K562 (cell line): Measurements from ENCODE around the gene FEZF1.

Experiments
- CCAR2 ChIP-seq: fragments of 200-400 bp; formaldehyde crosslinking; IDR thresholded peaks from 2 replicates; pipeline ENCODE4 v1.6.1; 2017; ENCODE audit warnings: mild to moderate bottlenecking, low read depth, low read length
- KDM5B ChIP-seq: fragments of 200-600 bp; sonication (generic); IDR thresholded peaks from 2 replicates; pipeline ENCODE4 v1.6.1; 2012; ENCODE audit warnings: low read depth, mild to moderate bottlenecking, moderate library complexity, low read length, control low read depth, inconsistent platforms; ENCODE audit not compliant: insufficient replicate concordance
- MAFG ChIP-seq: fragments of 450-650 bp; conservative IDR thresholded peaks from 2 replicates; pipeline ENCODE4 v1.6.1; 2016; ENCODE audit warnings: missing genetic modification characterization, missing compliant biosample characterization
- TF ChIP-seq, protein P1 (sequence below), 3 experiments: IDR thresholded peaks in 2 of 3; conservative IDR thresholded peaks in 1 of 3; 2 replicates each; pipeline ENCODE4 v1.5.1; 2011 to 2012; ENCODE audit warnings: low read length in 3 of 3, mild to moderate bottlenecking in 3 of 3, control low read depth in 2 of 3, improper control_type of control experiment in 1 of 3, inconsistent platforms in 1 of 3, low read depth in 1 of 3, mixed read lengths in 1 of 3, moderate library complexity in 1 of 3; ENCODE audit not compliant: insufficient read depth in 2 of 3
- TF ChIP-seq, protein P2 (sequence below): sonication (generic); formaldehyde crosslinking; IDR thresholded peaks from 2 replicates; pipeline ENCODE4 v1.8.1; 2023; ENCODE audit warnings: mild to moderate bottlenecking, missing genetic modification reagents, moderate library complexity
- TF ChIP-seq, protein P3 (sequence below), 2 experiments: IDR thresholded peaks; 2 replicates each; pipeline ENCODE4 v1.6.1; 2011; ENCODE audit warnings: borderline replicate concordance in 1 of 2, control low read depth in 1 of 2, low read depth in 1 of 2, low read length in 1 of 2, mild to moderate bottlenecking in 1 of 2, mixed read lengths in 1 of 2, moderate library complexity in 1 of 2; ENCODE audit not compliant: insufficient read depth in 1 of 2, insufficient read length in 1 of 2, poor library complexity in 1 of 2, severe bottlenecking in 1 of 2; ENCODE audit errors: extremely low read depth in 1 of 2
- TF ChIP-seq, protein P4 (sequence below), 2 experiments: fragments of 450-650 bp; formaldehyde crosslinking in 1 of 2; IDR thresholded peaks; 2 replicates each; pipeline versions ENCODE4 v1.4.0 to v1.6.1; 2014 to 2020; ENCODE audit warnings: mild to moderate bottlenecking in 2 of 2, borderline replicate concordance in 1 of 2, low read depth in 1 of 2

DNA sequence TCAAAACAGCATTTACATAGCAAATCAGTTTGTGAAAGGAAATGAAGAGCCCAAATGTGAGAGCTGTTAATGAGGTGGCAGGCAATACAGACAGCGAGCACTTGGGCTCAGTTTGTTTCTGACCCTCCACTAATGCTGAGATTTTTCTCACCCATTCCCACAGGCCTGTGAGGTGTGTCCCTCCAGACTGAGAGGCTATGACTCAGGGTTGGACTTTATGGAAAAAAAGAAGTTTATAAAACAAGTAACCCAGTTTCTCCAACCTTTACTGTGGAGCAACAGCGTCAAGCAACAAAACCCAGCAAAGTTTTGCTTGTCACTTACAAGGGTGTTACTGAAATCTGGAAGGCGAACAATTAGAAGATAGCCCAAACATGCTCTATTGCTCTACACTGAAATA lies 4.9 kb upstream of the FEZF1 start:
- no peak for TF ChIP-seq MAFG (tag)
- TF ChIP-seq, protein P1, sequence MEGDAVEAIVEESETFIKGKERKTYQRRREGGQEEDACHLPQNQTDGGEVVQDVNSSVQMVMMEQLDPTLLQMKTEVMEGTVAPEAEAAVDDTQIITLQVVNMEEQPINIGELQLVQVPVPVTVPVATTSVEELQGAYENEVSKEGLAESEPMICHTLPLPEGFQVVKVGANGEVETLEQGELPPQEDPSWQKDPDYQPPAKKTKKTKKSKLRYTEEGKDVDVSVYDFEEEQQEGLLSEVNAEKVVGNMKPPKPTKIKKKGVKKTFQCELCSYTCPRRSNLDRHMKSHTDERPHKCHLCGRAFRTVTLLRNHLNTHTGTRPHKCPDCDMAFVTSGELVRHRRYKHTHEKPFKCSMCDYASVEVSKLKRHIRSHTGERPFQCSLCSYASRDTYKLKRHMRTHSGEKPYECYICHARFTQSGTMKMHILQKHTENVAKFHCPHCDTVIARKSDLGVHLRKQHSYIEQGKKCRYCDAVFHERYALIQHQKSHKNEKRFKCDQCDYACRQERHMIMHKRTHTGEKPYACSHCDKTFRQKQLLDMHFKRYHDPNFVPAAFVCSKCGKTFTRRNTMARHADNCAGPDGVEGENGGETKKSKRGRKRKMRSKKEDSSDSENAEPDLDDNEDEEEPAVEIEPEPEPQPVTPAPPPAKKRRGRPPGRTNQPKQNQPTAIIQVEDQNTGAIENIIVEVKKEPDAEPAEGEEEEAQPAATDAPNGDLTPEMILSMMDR (IDR thresholded peaks at IDR 0.05 in 2 of 3, conservative IDR thresholded peaks at IDR 0.05 in 1 of 3; ENCODE audit: insufficient read depth in 2 of 3, low read depth in 1 of 3, low read length in 3 of 3): no peak
- TF ChIP-seq, protein P2, sequence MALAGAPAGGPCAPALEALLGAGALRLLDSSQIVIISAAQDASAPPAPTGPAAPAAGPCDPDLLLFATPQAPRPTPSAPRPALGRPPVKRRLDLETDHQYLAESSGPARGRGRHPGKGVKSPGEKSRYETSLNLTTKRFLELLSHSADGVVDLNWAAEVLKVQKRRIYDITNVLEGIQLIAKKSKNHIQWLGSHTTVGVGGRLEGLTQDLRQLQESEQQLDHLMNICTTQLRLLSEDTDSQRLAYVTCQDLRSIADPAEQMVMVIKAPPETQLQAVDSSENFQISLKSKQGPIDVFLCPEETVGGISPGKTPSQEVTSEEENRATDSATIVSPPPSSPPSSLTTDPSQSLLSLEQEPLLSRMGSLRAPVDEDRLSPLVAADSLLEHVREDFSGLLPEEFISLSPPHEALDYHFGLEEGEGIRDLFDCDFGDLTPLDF (CRISPR knock-in tag): no peak
- no peak for TF ChIP-seq CCAR2
- TF ChIP-seq, protein P3, sequence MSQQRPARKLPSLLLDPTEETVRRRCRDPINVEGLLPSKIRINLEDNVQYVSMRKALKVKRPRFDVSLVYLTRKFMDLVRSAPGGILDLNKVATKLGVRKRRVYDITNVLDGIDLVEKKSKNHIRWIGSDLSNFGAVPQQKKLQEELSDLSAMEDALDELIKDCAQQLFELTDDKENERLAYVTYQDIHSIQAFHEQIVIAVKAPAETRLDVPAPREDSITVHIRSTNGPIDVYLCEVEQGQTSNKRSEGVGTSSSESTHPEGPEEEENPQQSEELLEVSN (IDR thresholded peaks at IDR 0.05; ENCODE audit: borderline replicate concordance in 1 of 2, extremely low read depth in 1 of 2, insufficient read depth in 1 of 2, insufficient read length in 1 of 2, low read depth in 1 of 2, low read length in 1 of 2, poor library complexity in 1 of 2, severe bottlenecking in 1 of 2): no peak
- TF ChIP-seq, protein P4, sequence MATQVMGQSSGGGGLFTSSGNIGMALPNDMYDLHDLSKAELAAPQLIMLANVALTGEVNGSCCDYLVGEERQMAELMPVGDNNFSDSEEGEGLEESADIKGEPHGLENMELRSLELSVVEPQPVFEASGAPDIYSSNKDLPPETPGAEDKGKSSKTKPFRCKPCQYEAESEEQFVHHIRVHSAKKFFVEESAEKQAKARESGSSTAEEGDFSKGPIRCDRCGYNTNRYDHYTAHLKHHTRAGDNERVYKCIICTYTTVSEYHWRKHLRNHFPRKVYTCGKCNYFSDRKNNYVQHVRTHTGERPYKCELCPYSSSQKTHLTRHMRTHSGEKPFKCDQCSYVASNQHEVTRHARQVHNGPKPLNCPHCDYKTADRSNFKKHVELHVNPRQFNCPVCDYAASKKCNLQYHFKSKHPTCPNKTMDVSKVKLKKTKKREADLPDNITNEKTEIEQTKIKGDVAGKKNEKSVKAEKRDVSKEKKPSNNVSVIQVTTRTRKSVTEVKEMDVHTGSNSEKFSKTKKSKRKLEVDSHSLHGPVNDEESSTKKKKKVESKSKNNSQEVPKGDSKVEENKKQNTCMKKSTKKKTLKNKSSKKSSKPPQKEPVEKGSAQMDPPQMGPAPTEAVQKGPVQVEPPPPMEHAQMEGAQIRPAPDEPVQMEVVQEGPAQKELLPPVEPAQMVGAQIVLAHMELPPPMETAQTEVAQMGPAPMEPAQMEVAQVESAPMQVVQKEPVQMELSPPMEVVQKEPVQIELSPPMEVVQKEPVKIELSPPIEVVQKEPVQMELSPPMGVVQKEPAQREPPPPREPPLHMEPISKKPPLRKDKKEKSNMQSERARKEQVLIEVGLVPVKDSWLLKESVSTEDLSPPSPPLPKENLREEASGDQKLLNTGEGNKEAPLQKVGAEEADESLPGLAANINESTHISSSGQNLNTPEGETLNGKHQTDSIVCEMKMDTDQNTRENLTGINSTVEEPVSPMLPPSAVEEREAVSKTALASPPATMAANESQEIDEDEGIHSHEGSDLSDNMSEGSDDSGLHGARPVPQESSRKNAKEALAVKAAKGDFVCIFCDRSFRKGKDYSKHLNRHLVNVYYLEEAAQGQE (IDR thresholded peaks at IDR 0.05; ENCODE audit: borderline replicate concordance): no peak
- TF ChIP-seq, protein P4 (CRISPR knock-in tag; IDR thresholded peaks at IDR 0.05; ENCODE audit: low read depth): no peak
- no peak for TF ChIP-seq KDM5B
